MM.1S (cell line): ENCODE results near the gene OBP2B.

Experiments
- EZH2 ChIP-seq: fragments of 300-600 bp; sonication (generic); optimal IDR thresholded peaks from 2 replicates; pipeline ENCODE3; 2017; ENCODE audit warnings: low read depth, mild to moderate bottlenecking, antibody characterized with exemption, low read length, mixed read lengths
- TF ChIP-seq, protein P1 (sequence below): fragments of 300-600 bp; sonication (generic); IDR thresholded peaks from 2 replicates; pipeline ENCODE4 v1.5.1; 2016; ENCODE audit warnings: antibody characterized with exemption, low read length, mixed read lengths

DNA sequence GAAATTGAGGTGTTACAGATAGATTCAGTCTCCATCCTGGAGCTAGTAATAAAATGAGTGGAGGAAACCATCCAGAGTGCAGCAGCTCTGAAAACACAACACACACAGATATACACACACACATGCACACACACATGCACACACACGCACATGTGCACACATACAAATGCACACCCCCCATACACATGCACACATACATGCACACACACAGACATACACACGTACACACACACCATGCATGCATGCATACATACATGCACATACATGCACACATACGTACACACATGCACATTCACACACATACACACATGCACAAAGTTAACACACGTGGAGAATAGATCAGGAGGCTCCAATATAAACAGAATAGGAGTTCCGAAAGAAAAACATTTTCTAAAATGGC lies 21.0 kb upstream of the OBP2B start:
- TF ChIP-seq, protein P1, sequence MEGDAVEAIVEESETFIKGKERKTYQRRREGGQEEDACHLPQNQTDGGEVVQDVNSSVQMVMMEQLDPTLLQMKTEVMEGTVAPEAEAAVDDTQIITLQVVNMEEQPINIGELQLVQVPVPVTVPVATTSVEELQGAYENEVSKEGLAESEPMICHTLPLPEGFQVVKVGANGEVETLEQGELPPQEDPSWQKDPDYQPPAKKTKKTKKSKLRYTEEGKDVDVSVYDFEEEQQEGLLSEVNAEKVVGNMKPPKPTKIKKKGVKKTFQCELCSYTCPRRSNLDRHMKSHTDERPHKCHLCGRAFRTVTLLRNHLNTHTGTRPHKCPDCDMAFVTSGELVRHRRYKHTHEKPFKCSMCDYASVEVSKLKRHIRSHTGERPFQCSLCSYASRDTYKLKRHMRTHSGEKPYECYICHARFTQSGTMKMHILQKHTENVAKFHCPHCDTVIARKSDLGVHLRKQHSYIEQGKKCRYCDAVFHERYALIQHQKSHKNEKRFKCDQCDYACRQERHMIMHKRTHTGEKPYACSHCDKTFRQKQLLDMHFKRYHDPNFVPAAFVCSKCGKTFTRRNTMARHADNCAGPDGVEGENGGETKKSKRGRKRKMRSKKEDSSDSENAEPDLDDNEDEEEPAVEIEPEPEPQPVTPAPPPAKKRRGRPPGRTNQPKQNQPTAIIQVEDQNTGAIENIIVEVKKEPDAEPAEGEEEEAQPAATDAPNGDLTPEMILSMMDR, result no peak
- TF ChIP-seq EZH2, result no peak
